AG04450 (cell line): ENCODE measurements around the gene MEX3C. TPM values are rescaled to one million over a fixed set of nuclear protein-coding genes. Genes with fewer than 3 reads are reported as not detected.

Experiments
- CTCF ChIA-PET: fragments of 300-600, 350-600 bp; formaldehyde crosslinking; extraction: SDS; loops from one replicate; lab custom pipeline; 2022; ENCODE audit warnings: antibody characterized with exemption, inconsistent platforms; lab: Charles Lee
- POLR2A ChIA-PET: fragments of 350-600 bp; formaldehyde crosslinking; extraction: SDS; loops from one replicate; lab custom pipeline; 2021; ENCODE audit warnings: antibody characterized with exemption, inconsistent platforms; lab: Yijun Ruan, JAX
- DNase-seq: peaks from one replicate; pipeline ENCODE4 v3.0.0-alpha.2; 2011; ENCODE audit warnings: low read depth, low spot score
- H3K27ac ChIP-seq: one replicate; pipeline ENCODE4 v1.5.1; 2012; ENCODE audit warnings: low read depth, low read length, control low read depth
- H3K27me3 ChIP-seq: one replicate; pipeline ENCODE4 v1.6.0; 2012; ENCODE audit warnings: low read length; ENCODE audit not compliant: control insufficient read depth, insufficient read depth
- H3K4me3 ChIP-seq: 2 replicates; pipeline ENCODE4 v1.5.1; 2011; ENCODE audit warnings: mild to moderate bottlenecking, low read depth, low read length, control low read depth
- H3K9me3 ChIP-seq: 2 replicates; pipeline ENCODE4 v1.5.1; 2012; ENCODE audit warnings: low read length; ENCODE audit not compliant: control insufficient read depth, insufficient read depth
- CTCF ChIP-seq: IDR thresholded peaks from 2 replicates; pipeline ENCODE4 v1.5.1; 2011; ENCODE audit warnings: low read depth, low read length, control low read depth, inconsistent platforms
- polyA plus RNA-seq: library from polyadenylated mRNA; depleted of rRNA; stranded (reverse); fragments of >200 nt; gene quantifications from 2 replicates; pipeline ENCODE4 v1.2.3, GENCODE V29; 2011

The MEX3C gene
- polyA plus RNA-seq, 1 experiment: 69.7 TPM

GRCh38 chr18:51137891-51138290, 59.6 kb downstream of the MEX3C start:
- H3K27ac ChIP-seq: no peak overlapping the region
- H3K4me3 ChIP-seq: no peak overlapping the region
- H3K27me3 ChIP-seq: no peaks in the 10 kb centered on the region
- ChIA-PET POLR2A (no interaction called here), CTCF (no interaction called here)
- H3K9me3 ChIP-seq: peaks cover 6% of the 10 kb centered on the region; the same call in 1 of the 2 replicates
- no peak for TF ChIP-seq CTCF
- no peak for DNase-seq

GRCh38 chr18:51137026-51137729, 60.3 kb downstream of the MEX3C start:
- Histone ChIP-seq H3K27me3 (no peaks in the 10 kb centered on the region), H3K27ac (no peak overlapping the region), H3K4me3 (no peak overlapping the region), H3K9me3 (peaks cover 11% of the 10 kb centered on the region; the same call in 1 of the 2 replicates)
- ChIA-PET CTCF (no interaction called here), POLR2A (no interaction called here)
- TF ChIP-seq CTCF: no peak
- no peak for DNase-seq

GRCh38 chr18:51135795-51136194, 61.7 kb downstream of the MEX3C start:
- Histone ChIP-seq H3K4me3 (no peak overlapping the region), H3K27me3 (no peaks in the 10 kb centered on the region), H3K9me3 (peaks cover 11% of the 10 kb centered on the region), H3K27ac (no peak overlapping the region)
- TF ChIP-seq CTCF: 0 out of 2 replicates have a peak, but pooled peaks have one; percentile 10
- ChIA-PET POLR2A (interaction anchor here (0.6 kb wide), 2 partner anchors 54 to 62 kb away, joined by 4 to 5 read pairs; partner anchors contain the start of gene MEX3C), CTCF (interaction anchor here (0.6 kb wide), 1 partner anchor 384 kb away, joined by 5 read pairs; no protein-coding TSS in a partner anchor)
- no peak for DNase-seq

GRCh38 chr18:51135364-51135763, 62.1 kb downstream of the MEX3C start:
- ChIA-PET CTCF (interaction anchor here (0.6 kb wide), 2 partner anchors 62 to 384 kb away, joined by 3 to 5 read pairs; partner anchors contain the start of gene MEX3C), POLR2A (interaction anchor here (0.6 kb wide), 2 partner anchors 54 to 62 kb away, joined by 4 to 5 read pairs; partner anchors contain the start of gene MEX3C)
- peaks cover 11% of the 10 kb centered on the region for H3K9me3 ChIP-seq
- no peaks in the 10 kb centered on the region for H3K27me3 ChIP-seq
- H3K27ac ChIP-seq: no peak overlapping the region
- no peak for DNase-seq
- no peak for TF ChIP-seq CTCF
- no peak overlapping the region for H3K4me3 ChIP-seq

GRCh38 chr18:51134721-51135120, 62.8 kb downstream of the MEX3C start:
- ChIA-PET POLR2A (no interaction called here), CTCF (interaction anchor here (0.6 kb wide), 1 partner anchor 63 kb away, joined by 3 read pairs; the partner anchor contains the start of gene MEX3C)
- H3K9me3 ChIP-seq: peaks cover 13% of the 10 kb centered on the region
- no peak for DNase-seq
- H3K27me3 ChIP-seq: no peaks in the 10 kb centered on the region
- no peak overlapping the region for H3K27ac ChIP-seq
- TF ChIP-seq CTCF: no peak
- H3K4me3 ChIP-seq: no peak overlapping the region
